KMS-11 (cell line): ENCODE results near the gene MUC15.

ENCODE experiments used
- H2AFZ ChIP-seq: fragments of 200-600 bp; sonication (generic); 2 replicates; pipeline ENCODE4 v1.6.1; 2016; ENCODE audit warnings: antibody characterized with exemption, mixed run types, low read depth
- H3K27ac ChIP-seq: fragments of 200-600 bp; sonication (generic); 2 replicates; pipeline ENCODE4 v1.6.1; 2016; ENCODE audit warnings: mild to moderate bottlenecking, mixed run types
- H3K27me3 ChIP-seq: fragments of 200-600 bp; sonication (generic); 2 replicates; pipeline ENCODE4 v1.6.1; 2017; ENCODE audit warnings: mild to moderate bottlenecking, low read depth, mixed run types, moderate library complexity; ENCODE audit not compliant: insufficient read depth
- H3K36me3 ChIP-seq: fragments of 200-600 bp; sonication (generic); 2 replicates; pipeline ENCODE4 v1.6.1; 2017; ENCODE audit warnings: mild to moderate bottlenecking, mixed run types; ENCODE audit not compliant: insufficient read depth
- H3K4me1 ChIP-seq: fragments of 200-600 bp; sonication (generic); 2 replicates; pipeline ENCODE4 v1.6.1; 2016; ENCODE audit warnings: mild to moderate bottlenecking, low read depth, mixed run types; ENCODE audit not compliant: poor library complexity, severe bottlenecking
- H3K4me2 ChIP-seq: fragments of 200-600 bp; sonication (generic); 2 replicates; pipeline ENCODE4 v1.7.0; 2016; ENCODE audit warnings: mild to moderate bottlenecking, mixed run types
- H3K4me3 ChIP-seq: fragments of 200-600 bp; sonication (generic); IDR thresholded peaks from 2 replicates; pipeline ENCODE4 v1.6.1; 2017; ENCODE audit warnings: low read depth, low read length, mixed read lengths; ENCODE audit not compliant: insufficient read depth
- H3K79me2 ChIP-seq: fragments of 200-600 bp; sonication (generic); 2 replicates; pipeline ENCODE4 v1.6.1; 2016; ENCODE audit warnings: low read depth, mixed run types; ENCODE audit not compliant: insufficient read depth
- H3K9ac ChIP-seq: fragments of 200-600 bp; sonication (generic); 2 replicates; pipeline ENCODE4 v1.6.1; 2016; ENCODE audit warnings: mild to moderate bottlenecking, mixed run types
- H4K20me1 ChIP-seq: fragments of 200-600 bp; sonication (generic); 2 replicates; pipeline ENCODE4 v1.6.1; 2016; ENCODE audit warnings: mild to moderate bottlenecking, mixed run types; ENCODE audit not compliant: insufficient read depth
- TF ChIP-seq, protein P1 (sequence below): fragments of 200-600 bp; sonication (generic); conservative IDR thresholded peaks from 2 replicates; pipeline ENCODE4 v1.6.1; 2017; ENCODE audit warnings: low read depth, mild to moderate bottlenecking, antibody characterized with exemption, low read length, moderate library complexity, mixed read lengths

The MUC15 gene

GRCh38 chr11:26571861-26572654 is at the start of gene MUC15:
Gene MUC15, minus strand, starts transcription at chr11:26572263. Its CDS starts 5,169 bp downstream, at chr11:26567094.
- TF ChIP-seq, protein P1, sequence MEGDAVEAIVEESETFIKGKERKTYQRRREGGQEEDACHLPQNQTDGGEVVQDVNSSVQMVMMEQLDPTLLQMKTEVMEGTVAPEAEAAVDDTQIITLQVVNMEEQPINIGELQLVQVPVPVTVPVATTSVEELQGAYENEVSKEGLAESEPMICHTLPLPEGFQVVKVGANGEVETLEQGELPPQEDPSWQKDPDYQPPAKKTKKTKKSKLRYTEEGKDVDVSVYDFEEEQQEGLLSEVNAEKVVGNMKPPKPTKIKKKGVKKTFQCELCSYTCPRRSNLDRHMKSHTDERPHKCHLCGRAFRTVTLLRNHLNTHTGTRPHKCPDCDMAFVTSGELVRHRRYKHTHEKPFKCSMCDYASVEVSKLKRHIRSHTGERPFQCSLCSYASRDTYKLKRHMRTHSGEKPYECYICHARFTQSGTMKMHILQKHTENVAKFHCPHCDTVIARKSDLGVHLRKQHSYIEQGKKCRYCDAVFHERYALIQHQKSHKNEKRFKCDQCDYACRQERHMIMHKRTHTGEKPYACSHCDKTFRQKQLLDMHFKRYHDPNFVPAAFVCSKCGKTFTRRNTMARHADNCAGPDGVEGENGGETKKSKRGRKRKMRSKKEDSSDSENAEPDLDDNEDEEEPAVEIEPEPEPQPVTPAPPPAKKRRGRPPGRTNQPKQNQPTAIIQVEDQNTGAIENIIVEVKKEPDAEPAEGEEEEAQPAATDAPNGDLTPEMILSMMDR: no peak
- Histone ChIP-seq H3K79me2 (no peaks in the 10 kb centered on the region), H3K9ac (no peak within 1 kb of the TSS), H3K27me3 (no peaks in the 10 kb centered on the region), H3K27ac (no peak within 1 kb of the TSS), H3K4me3 (no peak within 1 kb of the TSS), H3K4me1 (no peaks in the 10 kb centered on the region), H4K20me1 (no peaks in the 10 kb centered on the region), H3K36me3 (no peaks in the 10 kb centered on the region), H2AFZ (no peak within 1 kb of the TSS), H3K4me2 (no peak within 1 kb of the TSS)

DNA sequence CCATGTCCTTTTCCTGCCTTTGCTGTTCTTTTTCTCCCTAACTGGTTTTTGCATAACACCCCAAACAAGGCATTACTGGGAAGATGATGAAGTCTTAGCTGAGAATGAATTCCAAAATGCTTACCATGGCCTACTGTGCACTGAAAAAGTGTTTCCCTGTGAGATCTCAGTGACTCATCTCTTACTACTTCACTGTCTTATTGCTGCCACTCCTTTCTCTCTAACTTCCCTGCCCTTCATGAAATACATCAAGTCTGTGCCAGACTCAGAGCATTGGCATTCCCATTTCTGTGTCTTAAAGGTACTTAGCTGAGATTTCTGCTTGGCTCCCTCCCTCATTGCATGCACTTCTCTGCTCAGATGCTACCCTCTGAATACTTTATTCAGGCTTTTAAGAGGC is 49.1 kb upstream of the MUC15 start:
- Histone ChIP-seq H3K36me3 (no peaks in the 10 kb centered on the region), H3K79me2 (no peaks in the 10 kb centered on the region), H3K4me3 (no peak overlapping the region), H3K27ac (no peak overlapping the region), H3K4me1 (no peaks in the 10 kb centered on the region), H3K9ac (no peak overlapping the region), H4K20me1 (no peaks in the 10 kb centered on the region), H3K4me2 (no peak overlapping the region), H2AFZ (no peak overlapping the region), H3K27me3 (no peaks in the 10 kb centered on the region)
- TF ChIP-seq, protein P1: no peak

GRCh38 chr11:26620282-26621045 is 48.4 kb upstream of the MUC15 start:
- no peaks in the 10 kb centered on the region for H3K4me1 ChIP-seq
- H3K27me3 ChIP-seq: no peaks in the 10 kb centered on the region
- TF ChIP-seq, protein P1: no peak
- no peak overlapping the region for H3K27ac ChIP-seq
- no peak overlapping the region for H3K4me2 ChIP-seq
- no peak overlapping the region for H3K9ac ChIP-seq
- no peaks in the 10 kb centered on the region for H4K20me1 ChIP-seq
- no peak overlapping the region for H2AFZ ChIP-seq
- no peaks in the 10 kb centered on the region for H3K79me2 ChIP-seq
- H3K36me3 ChIP-seq: no peaks in the 10 kb centered on the region
- H3K4me3 ChIP-seq: no peak overlapping the region

DNA sequence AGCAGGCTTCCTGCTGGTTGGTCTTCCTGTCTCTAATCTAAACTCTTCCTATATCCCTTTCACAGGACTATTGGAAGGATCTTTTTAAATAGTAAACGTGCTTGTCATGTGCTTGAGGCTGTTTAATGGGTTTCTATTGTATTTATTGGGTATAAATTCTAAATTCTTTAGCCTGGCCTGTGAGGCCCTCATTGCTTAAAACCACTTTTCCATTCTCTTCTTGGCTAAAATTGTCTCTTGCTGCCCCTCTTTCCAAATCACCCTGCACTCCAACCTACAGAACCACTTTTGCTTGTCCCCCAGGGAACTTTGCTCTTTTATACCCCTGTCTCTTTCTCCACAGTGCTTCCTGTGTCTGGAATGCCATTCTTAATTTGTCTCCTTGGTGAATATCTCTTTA is 46.4 kb upstream of the MUC15 start:
- TF ChIP-seq, protein P1: no peak
- Histone ChIP-seq H3K79me2 (no peaks in the 10 kb centered on the region), H3K4me1 (no peaks in the 10 kb centered on the region), H3K9ac (no peak overlapping the region), H3K4me3 (no peak overlapping the region), H3K36me3 (no peaks in the 10 kb centered on the region), H4K20me1 (no peaks in the 10 kb centered on the region), H3K27me3 (no peaks in the 10 kb centered on the region), H2AFZ (no peak overlapping the region), H3K27ac (no peak overlapping the region), H3K4me2 (no peak overlapping the region)
